Sigmoid colon (tissue), 4 donors: ENCODE measurements around the gene NDEL1.

ENCODE experiments used
- POLR2A ChIP-seq, 2 donors: fragments of 450-650 bp; IDR thresholded peaks; one replicate each; pipeline ENCODE4 v1.6.1; 2016; ENCODE audit warnings: antibody characterized with exemption in 2 of 2, mild to moderate bottlenecking in 2 of 2, moderate library complexity in 2 of 2
- POLR2AphosphoS5 ChIP-seq, 4 donors: sonication (generic); formaldehyde crosslinking; IDR thresholded peaks; one replicate each; pipeline ENCODE4 v1.6.1; 2017; ENCODE audit warnings: antibody characterized with exemption in 4 of 4
- TF ChIP-seq, protein P1 (sequence below), 4 experiments: fragments of 450-650 bp in 3 of 4; fragments of 200-600 bp in 1 of 4; IDR thresholded peaks; one replicate each; pipeline ENCODE4 v1.5.1; 2016 to 2019; ENCODE audit warnings: antibody characterized with exemption in 4 of 4, mild to moderate bottlenecking in 3 of 4, moderate library complexity in 2 of 4

DNA sequence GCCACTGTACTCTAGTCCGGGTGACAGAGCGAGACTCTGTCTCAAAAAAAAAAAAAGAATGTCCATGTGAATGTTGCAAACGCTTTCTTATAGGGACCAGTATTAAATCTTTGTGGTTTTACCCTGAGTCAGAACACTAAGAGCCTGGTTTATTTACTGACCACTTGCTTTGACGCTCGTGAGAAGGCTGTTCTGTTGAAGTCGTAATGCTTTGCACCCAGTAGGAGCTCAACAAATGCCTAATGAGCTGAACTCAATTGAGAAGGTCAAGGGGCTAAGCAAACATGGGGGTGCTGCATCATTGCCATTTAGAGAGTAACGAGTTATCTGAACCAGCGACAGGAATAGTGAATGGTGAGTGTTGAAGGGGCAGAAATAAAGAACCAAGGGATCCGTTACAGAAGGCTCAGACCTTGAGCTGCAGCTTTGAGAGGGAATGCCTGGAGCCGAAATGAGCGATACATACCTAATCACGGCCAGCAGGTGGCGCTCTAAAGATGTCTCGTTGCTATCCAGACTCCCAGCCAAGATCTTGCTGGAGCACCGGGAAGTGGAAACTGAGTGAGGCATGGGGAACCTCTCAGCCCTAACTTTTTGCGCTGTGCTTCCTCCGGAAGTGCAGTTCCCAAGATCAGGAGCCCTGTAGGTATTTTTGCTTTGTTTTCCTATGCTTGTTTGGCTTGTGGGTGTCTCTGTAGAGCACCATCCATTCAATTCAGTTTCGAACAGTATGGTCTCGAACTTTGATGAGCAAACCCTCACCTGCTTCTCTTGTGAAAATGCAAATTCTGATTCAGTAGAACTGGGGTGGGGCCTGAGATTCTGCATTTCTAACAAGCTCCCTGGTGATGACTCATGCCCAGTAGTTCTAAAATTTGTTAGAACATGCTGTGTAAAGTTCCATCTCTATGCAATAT is 25.5 kb upstream of the NDEL1 start:
- TF ChIP-seq, protein P1, sequence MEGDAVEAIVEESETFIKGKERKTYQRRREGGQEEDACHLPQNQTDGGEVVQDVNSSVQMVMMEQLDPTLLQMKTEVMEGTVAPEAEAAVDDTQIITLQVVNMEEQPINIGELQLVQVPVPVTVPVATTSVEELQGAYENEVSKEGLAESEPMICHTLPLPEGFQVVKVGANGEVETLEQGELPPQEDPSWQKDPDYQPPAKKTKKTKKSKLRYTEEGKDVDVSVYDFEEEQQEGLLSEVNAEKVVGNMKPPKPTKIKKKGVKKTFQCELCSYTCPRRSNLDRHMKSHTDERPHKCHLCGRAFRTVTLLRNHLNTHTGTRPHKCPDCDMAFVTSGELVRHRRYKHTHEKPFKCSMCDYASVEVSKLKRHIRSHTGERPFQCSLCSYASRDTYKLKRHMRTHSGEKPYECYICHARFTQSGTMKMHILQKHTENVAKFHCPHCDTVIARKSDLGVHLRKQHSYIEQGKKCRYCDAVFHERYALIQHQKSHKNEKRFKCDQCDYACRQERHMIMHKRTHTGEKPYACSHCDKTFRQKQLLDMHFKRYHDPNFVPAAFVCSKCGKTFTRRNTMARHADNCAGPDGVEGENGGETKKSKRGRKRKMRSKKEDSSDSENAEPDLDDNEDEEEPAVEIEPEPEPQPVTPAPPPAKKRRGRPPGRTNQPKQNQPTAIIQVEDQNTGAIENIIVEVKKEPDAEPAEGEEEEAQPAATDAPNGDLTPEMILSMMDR (IDR thresholded peaks at IDR 0.05): peak; percentile 73 to 86 (median 78)
- TF ChIP-seq POLR2A (IDR thresholded peaks at IDR 0.05): no peak
- peak in 2 of 4 donors; percentile 10 to 37 for TF ChIP-seq POLR2AphosphoS5 (IDR thresholded peaks at IDR 0.05)
